Activated CD4-positive, alpha-beta T cell treated with anti-CD3 and anti-CD28 coated beads, Interleukin-2, amount 50 U/mL, for 1 hour (primary cell): Measurements from ENCODE around the gene FCHSD2.
"Not testable (repeated sequence)": the region's sequence is repeated elsewhere in the genome, so short reads cannot be mapped to it uniquely, and the experiment has no call there.

ENCODE experiments used
- DNase-seq: peaks from one replicate; pipeline ENCODE4 v3.0.0-alpha.2; 2020

FCHSD2 gene

GRCh38 chr11:72813740-72814285 lies 328.3 kb downstream of the FCHSD2 start:
- DNase-seq: no peak

- DNase-seq: peak; percentile 54
These were observed 329.0 kb downstream of the FCHSD2 start for GRCh38 chr11:72812967-72813739.

GRCh38 chr11:72812604-72812966 lies 329.5 kb downstream of the FCHSD2 start:
- DNase-seq: no peak

GRCh38 chr11:72811686-72812085 lies 330.4 kb downstream of the FCHSD2 start:
- not testable (repeated sequence) for DNase-seq

GRCh38 chr11:72808331-72808798 lies 333.8 kb downstream of the FCHSD2 start:
- no peak for DNase-seq

- DNase-seq: no peak
These were observed 334.3 kb downstream of the FCHSD2 start for GRCh38 chr11:72807792-72808191.

GRCh38 chr11:72807021-72807693 lies 335.0 kb downstream of the FCHSD2 start:
- DNase-seq: no peak

GRCh38 chr11:72806378-72806777 lies 335.7 kb downstream of the FCHSD2 start:
- not testable (repeated sequence) for DNase-seq

GRCh38 chr11:72805216-72805615 lies 336.9 kb downstream of the FCHSD2 start:
- no peak for DNase-seq

GRCh38 chr11:72802822-72803221 lies 339.3 kb downstream of the FCHSD2 start:
- no peak for DNase-seq

GRCh38 chr11:72799441-72799840 lies 342.7 kb downstream of the FCHSD2 start:
- DNase-seq: no peak

GRCh38 chr11:72798361-72798760 lies 343.8 kb downstream of the FCHSD2 start:
- no peak for DNase-seq

- peak; percentile 93 for DNase-seq
These were observed 348.4 kb downstream of the FCHSD2 start, which contains the start of gene STARD10 for GRCh38 chr11:72793425-72794367. Gene STARD10 (minus strand): TSS chr11:72794047. CDS start chr11:72781181, 12,866 bp downstream.

- no peak for DNase-seq
These were observed 349.1 kb downstream of the FCHSD2 start for GRCh38 chr11:72793076-72793424.

- DNase-seq: no peak
These were observed 349.6 kb downstream of the FCHSD2 start for GRCh38 chr11:72792437-72793021.

- not testable (repeated sequence) for DNase-seq
These were observed 350.9 kb downstream of the FCHSD2 start for GRCh38 chr11:72791228-72791627.

GRCh38 chr11:72789493-72790131 lies 352.5 kb downstream of the FCHSD2 start:
- DNase-seq: no peak

GRCh38 chr11:72788241-72788640 lies 353.9 kb downstream of the FCHSD2 start:
- no peak for DNase-seq

GRCh38 chr11:72787216-72788104 lies 354.7 kb downstream of the FCHSD2 start:
- no peak for DNase-seq
